Psoas muscle (tissue), 8 donors: ENCODE measurements around the gene HES3. TPM values are rescaled to one million over a fixed set of nuclear protein-coding genes. Genes with fewer than 3 reads are reported as not detected.

Source experiments
- ATAC-seq, 4 donors: fragments of 200-7000 bp; cut with Tn5 transposase; one replicate each; pipeline ENCODE4 v1.9.1; 2020; ENCODE audit warnings: moderate library complexity in 3 of 4, mild to moderate bottlenecking in 2 of 4
- DNase-seq, 2 donors: peaks; one replicate each; pipeline ENCODE4 v3.0.0-alpha.2; 2020
- H3K27ac ChIP-seq: fragments of 200-600 bp; one replicate; pipeline ENCODE4 v1.8.0; 2022
- H3K27me3 ChIP-seq, 3 donors: fragments of 200-600 bp in 1 of 3; one replicate each; pipeline versions ENCODE4 v1.6.1 to v1.8.0; 2013 to 2022; ENCODE audit warnings: low read length in 2 of 3, mild to moderate bottlenecking in 2 of 3, moderate library complexity in 1 of 3; ENCODE audit not compliant: insufficient read depth in 3 of 3
- H3K36me3 ChIP-seq, 2 donors: fragments of 200-600 bp in 1 of 2; one replicate each; pipeline versions ENCODE4 v1.6.1 to v1.8.0; 2013 to 2022; ENCODE audit warnings: low read depth in 1 of 2, mild to moderate bottlenecking in 1 of 2, moderate library complexity in 1 of 2; ENCODE audit not compliant: insufficient read depth in 1 of 2
- H3K4me1 ChIP-seq: fragments of 200-600 bp; one replicate; pipeline ENCODE4 v1.8.0; 2022
- H3K4me3 ChIP-seq: fragments of 200-600 bp; one replicate; pipeline ENCODE4 v1.8.0; 2022; ENCODE audit warnings: mild to moderate bottlenecking
- H3K9me3 ChIP-seq: fragments of 200-600 bp; one replicate; pipeline ENCODE4 v1.8.0; 2022
- WGBS, 3 donors: extraction: QIAGEN DNeasy Blood & Tissue Kit; methylation state at CpG; one replicate each; pipeline versions ENCODE4 v1.1.6 to v1.1.7; 2013; 5-methylcytosine and 5-hydroxymethylcytosine counted together
- intact Hi-C, 2 donors: fragments of 100-400 bp; cut with DNase I; formaldehyde crosslinking; loops; one replicate each; pipeline versions ENCODE4 v1.11.0 to v1.14.2; 2022
- polyA plus RNA-seq, 3 donors: library from polyadenylated mRNA; stranded (reverse); fragments of 200-250 nt; gene quantifications; one replicate each; pipeline ENCODE4 v1.2.3, GENCODE V29; 2013
- total RNA-seq, 4 donors: library from RNA; stranded (reverse); fragmentation: NEBNext Ultra II Directional in 2 of 4; extraction: Animal tissue kit (Norgen Biotek cat#: 25700) in 2 of 4; gene quantifications; one replicate each; pipeline versions ENCODE4 v1.2.1 to v1.2.4, GENCODE V29; 2021 to 2023
- TF ChIP-seq, protein P1 (sequence below): fragments of 200-600 bp; IDR thresholded peaks from one replicate; pipeline ENCODE4 v1.8.0; 2022; ENCODE audit warnings: antibody characterized with exemption
- donor health status: healthy with polysubstance abuse.
- donor health status: DM: no; HTN: no; CAD: no; lungs with moderate emphysema.
- donor health status: Bipolar disorder and iron deficiency.
- donor health status: healthy.
- donor health status: DM: yes; HTN: yes; CAD: no.
- donor health status: DM: no; HTN: no; CAD: no.
- donor health status: DM: no; HTN: no; CAD: no.
- donor health status: DM: yes; HTN: yes; CAD: no.

HES3 gene
- total and polyA plus RNA-seq, 7 donors = not detected

GRCh38 chr1:6200188-6200809 is 43.7 kb upstream of the HES3 start:
- DNase-seq = no peak
- Histone ChIP-seq H3K4me3 (peak overlapping the region; percentile 83), H3K4me1 (peaks cover 11% of the 10 kb centered on the region), H3K36me3 (peaks cover 6 to 24% of the 10 kb centered on the region in 2 donors), H3K9me3 (no peaks in the 10 kb centered on the region), H3K27me3 (no peaks in the 10 kb centered on the region), H3K27ac (peak overlapping the region; percentile 79)
- TF ChIP-seq, protein P1, sequence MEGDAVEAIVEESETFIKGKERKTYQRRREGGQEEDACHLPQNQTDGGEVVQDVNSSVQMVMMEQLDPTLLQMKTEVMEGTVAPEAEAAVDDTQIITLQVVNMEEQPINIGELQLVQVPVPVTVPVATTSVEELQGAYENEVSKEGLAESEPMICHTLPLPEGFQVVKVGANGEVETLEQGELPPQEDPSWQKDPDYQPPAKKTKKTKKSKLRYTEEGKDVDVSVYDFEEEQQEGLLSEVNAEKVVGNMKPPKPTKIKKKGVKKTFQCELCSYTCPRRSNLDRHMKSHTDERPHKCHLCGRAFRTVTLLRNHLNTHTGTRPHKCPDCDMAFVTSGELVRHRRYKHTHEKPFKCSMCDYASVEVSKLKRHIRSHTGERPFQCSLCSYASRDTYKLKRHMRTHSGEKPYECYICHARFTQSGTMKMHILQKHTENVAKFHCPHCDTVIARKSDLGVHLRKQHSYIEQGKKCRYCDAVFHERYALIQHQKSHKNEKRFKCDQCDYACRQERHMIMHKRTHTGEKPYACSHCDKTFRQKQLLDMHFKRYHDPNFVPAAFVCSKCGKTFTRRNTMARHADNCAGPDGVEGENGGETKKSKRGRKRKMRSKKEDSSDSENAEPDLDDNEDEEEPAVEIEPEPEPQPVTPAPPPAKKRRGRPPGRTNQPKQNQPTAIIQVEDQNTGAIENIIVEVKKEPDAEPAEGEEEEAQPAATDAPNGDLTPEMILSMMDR = no peak
- no peak for ATAC-seq
- WGBS, 3 donors = 47 to 54% (median 47%) methylated on average over 10 of the region's 10 CpGs
- intact Hi-C loops = no loop called here

DNA sequence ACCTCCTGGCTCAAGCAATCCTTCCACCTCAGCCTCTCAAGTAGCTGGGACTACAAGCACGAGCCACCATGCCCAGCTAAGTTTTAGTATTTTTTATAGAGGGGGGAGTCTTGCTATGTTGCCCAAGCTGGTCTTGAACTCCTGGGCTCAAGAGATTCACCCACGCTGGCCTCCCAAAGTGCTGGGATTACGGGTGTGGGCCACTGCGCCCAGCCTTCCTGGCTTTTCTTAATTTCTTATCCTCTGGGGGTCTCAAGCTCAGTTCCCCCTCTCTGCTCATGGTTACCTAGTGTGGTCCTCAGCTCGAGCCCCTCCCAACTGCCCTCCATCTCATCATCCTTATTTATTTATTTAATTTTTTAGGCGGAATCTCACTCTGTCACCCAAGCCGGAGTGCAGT is 41.7 kb upstream of the HES3 start:
- Histone ChIP-seq H3K36me3 (peaks cover 0 to 5% of the 10 kb centered on the region in 2 donors), H3K27ac (no peak overlapping the region), H3K4me3 (no peak overlapping the region), H3K9me3 (no peaks in the 10 kb centered on the region), H3K27me3 (no peaks in the 10 kb centered on the region), H3K4me1 (peaks cover 22% of the 10 kb centered on the region)
- WGBS, 3 donors = 88 to 91% (median 89%) methylated on average over 7 of the region's 7 CpGs
- DNase-seq = no peak
- TF ChIP-seq, protein P1 = no peak
- intact Hi-C loops = no loop called here
- ATAC-seq = no peak

GRCh38 chr1:6205849-6206519 is 38.0 kb upstream of the HES3 start, which contains the start of gene RNF207:
Gene RNF207, plus strand, starts transcription at chr1:6206119. Its CDS starts 417 bp downstream, at chr1:6206536.
- no peaks in the 10 kb centered on the region for H3K36me3 ChIP-seq
- DNase-seq (peak; percentile 55 to 76), ATAC-seq (peak; percentile 70 to 76 (median 70))
- 2 to 3% (median 2%) methylated on average over 52 to 66 of the region's 66 CpGs for whole genome bisulfite sequencing, 3 donors
- H3K27ac ChIP-seq = peak within 1 kb of the TSS; percentile 69
- TF ChIP-seq, protein P1 = no peak
- H3K27me3 ChIP-seq = no peaks in the 10 kb centered on the region
- peak within 1 kb of the TSS; percentile 76 for H3K4me3 ChIP-seq
- intact Hi-C loops = loop anchor here in 1 of 2 donors (5.0 kb wide), 1 partner anchor 36 kb away; the partner anchor contains the start of gene HES3
- H3K4me1 ChIP-seq = peaks cover 19% of the 10 kb centered on the region
- no peaks in the 10 kb centered on the region for H3K9me3 ChIP-seq

DNA sequence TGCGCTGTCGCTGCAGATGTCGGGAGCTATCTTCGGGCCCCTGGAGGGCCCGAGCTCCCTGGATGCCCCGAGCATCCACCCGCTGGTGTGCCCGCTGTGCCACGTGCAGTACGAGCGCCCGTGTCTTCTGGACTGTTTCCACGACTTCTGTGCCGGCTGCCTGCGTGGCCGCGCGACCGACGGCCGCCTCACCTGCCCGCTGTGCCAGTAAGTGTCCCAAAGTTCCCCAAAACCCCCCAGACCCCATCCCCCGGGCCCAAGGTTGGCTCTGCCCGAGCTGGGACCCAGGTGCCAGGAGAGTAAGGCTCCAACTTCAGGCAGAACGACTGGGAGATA is 37.5 kb upstream of the HES3 start:
- H3K9me3 ChIP-seq = no peaks in the 10 kb centered on the region
- TF ChIP-seq, protein P1 = no peak
- H3K27me3 ChIP-seq = no peaks in the 10 kb centered on the region
- no peaks in the 10 kb centered on the region for H3K36me3 ChIP-seq
- peaks cover 19% of the 10 kb centered on the region for H3K4me1 ChIP-seq
- DNase-seq (no peak), ATAC-seq (peak in 1 of 4 donors; percentile 3)
- H3K4me3 ChIP-seq = peak overlapping the region; percentile 76
- 12 to 13% (median 12%) methylated on average over 20 to 25 of the region's 25 CpGs for WGBS, 3 donors
- peak overlapping the region; percentile 69 for H3K27ac ChIP-seq
- intact Hi-C loops = loop anchor here in 1 of 2 donors (5.0 kb wide), 1 partner anchor 36 kb away; the partner anchor contains the start of gene HES3
